H1 (cell line): Measurements from ENCODE around the gene NOB1. TPM values are rescaled to one million over a fixed set of nuclear protein-coding genes. Genes with fewer than 3 reads are reported as not detected.

Experiments
- CTCF ChIA-PET: fragments of 300-600 bp; sonication (Branson Sonifier 250); formaldehyde crosslinking; loops from one replicate; lab custom pipeline; 2021; ENCODE audit not compliant: partially characterized antibody; lab: Charles Lee
- POLR2A ChIA-PET: fragments of 300-600 bp; sonication (Branson Sonifier 250); formaldehyde crosslinking; loops from one replicate; lab custom pipeline; 2021; ENCODE audit warnings: inconsistent platforms; ENCODE audit not compliant: partially characterized antibody; lab: Charles Lee
- DNase-seq, 2 experiments: peaks; one replicate each; pipeline versions ENCODE4 v3.0.0 to v3.0.0-alpha.2; 2010 to 2022; ENCODE audit warnings: low spot score in 2 of 2, low read depth in 1 of 2, mixed read lengths in 1 of 2
- FAIRE-seq: peaks from 2 replicates; lab custom pipeline; 2011; peaks lifted over from hg19 to GRCh38; lab: Jason Lieb, UNC
- H2AFZ ChIP-seq: 2 replicates; pipeline ENCODE4 v1.8.1; 2012; ENCODE audit warnings: low read length, inconsistent platforms
- H2AK5ac ChIP-seq: 2 replicates; pipeline ENCODE4 v1.6.1; 2013; ENCODE audit warnings: low read depth, low read length
- H2BK120ac ChIP-seq: replicated peaks from 2 replicates; pipeline ENCODE3; 2013; ENCODE audit warnings: low read depth, low read length, inconsistent platforms
- H2BK12ac ChIP-seq: 2 replicates; pipeline ENCODE4 v1.6.1; 2013; ENCODE audit warnings: low read depth, low read length
- H2BK15ac ChIP-seq: 2 replicates; pipeline ENCODE4 v1.6.1; 2013; ENCODE audit warnings: low read length
- H2BK20ac ChIP-seq: 2 replicates; pipeline ENCODE4 v1.6.1; 2013; ENCODE audit warnings: low read length
- H2BK5ac ChIP-seq: 2 replicates; pipeline ENCODE4 v1.6.1; 2013; ENCODE audit warnings: low read depth, low read length
- H3K14ac ChIP-seq: 2 replicates; pipeline ENCODE4 v1.6.1; 2013; ENCODE audit warnings: inconsistent platforms; ENCODE audit not compliant: insufficient read length
- H3K18ac ChIP-seq: 2 replicates; pipeline ENCODE4 v1.6.1; 2013; ENCODE audit warnings: low read length; ENCODE audit errors: extremely low read depth
- H3K23ac ChIP-seq: 2 replicates; pipeline ENCODE4 v1.6.1; 2013; ENCODE audit warnings: inconsistent platforms; ENCODE audit not compliant: insufficient read length
- H3K23me2 ChIP-seq: 2 replicates; pipeline ENCODE4 v1.6.1; 2013; ENCODE audit warnings: low read depth, low read length
- H3K27ac ChIP-seq: 2 replicates; pipeline ENCODE4 v1.6.1; 2011; ENCODE audit warnings: low read depth, low read length, inconsistent platforms
- H3K27me3 ChIP-seq, 4 experiments: replicated peaks in 1 of 4; 1 replicate in 1 of 4; 2 replicates in 3 of 4; pipeline versions ENCODE4 v1.6.1 to v1.8.1; 2011 to 2013; ENCODE audit warnings: low read length in 3 of 4, mild to moderate bottlenecking in 3 of 4, inconsistent platforms in 2 of 4, mixed read lengths in 2 of 4, moderate library complexity in 1 of 4; ENCODE audit not compliant: control insufficient read depth in 3 of 4, insufficient read depth in 3 of 4; ENCODE audit errors: extremely low read depth in 1 of 4
- H3K36me3 ChIP-seq, 4 experiments: 2 replicates each; pipeline versions ENCODE4 v1.6.1 to v1.8.1; 2011 to 2013; ENCODE audit warnings: mild to moderate bottlenecking in 4 of 4, low read length in 3 of 4, moderate library complexity in 2 of 4, control low read depth in 1 of 4, inconsistent platforms in 1 of 4; ENCODE audit not compliant: insufficient read depth in 4 of 4, control insufficient read depth in 2 of 4
- H3K4ac ChIP-seq: replicated peaks from 2 replicates; pipeline ENCODE3; 2013; ENCODE audit warnings: low read length, low read depth, mixed read lengths, inconsistent platforms; ENCODE audit not compliant: insufficient read length
- H3K4me1 ChIP-seq, 4 experiments: replicated peaks in 1 of 4; 1 replicate in 1 of 4; 2 replicates in 3 of 4; pipeline versions ENCODE4 v1.6.1 to v1.8.1; 2011 to 2013; ENCODE audit warnings: low read length in 3 of 4, inconsistent platforms in 2 of 4, mixed read lengths in 1 of 4; ENCODE audit not compliant: insufficient read depth in 4 of 4, control insufficient read depth in 3 of 4
- H3K4me2 ChIP-seq, 2 experiments: 2 replicates each; pipeline versions ENCODE4 v1.6.1 to v1.8.1; 2011 to 2013; ENCODE audit warnings: low read depth in 2 of 2, low read length in 2 of 2, control low read depth in 1 of 2, inconsistent platforms in 1 of 2, mild to moderate bottlenecking in 1 of 2; ENCODE audit not compliant: insufficient read depth in 1 of 2
- H3K4me3 ChIP-seq, 4 experiments: fragments of 200-600, 300-600 bp in 1 of 4; sonication (generic), shearing (Covaris generic), sonication (Bioruptor Twin) in 1 of 4; 2 replicates each; pipeline versions ENCODE4 v1.5.1 to v1.8.1; 2011 to 2016; ENCODE audit warnings: low read length in 4 of 4, low read depth in 3 of 4, control low read depth in 2 of 4, inconsistent platforms in 2 of 4, mild to moderate bottlenecking in 2 of 4, mixed read lengths in 1 of 4, moderate library complexity in 1 of 4; ENCODE audit not compliant: insufficient read depth in 2 of 4; ENCODE audit errors: extremely low read depth in 1 of 4
- H3K56ac ChIP-seq: replicated peaks from 2 replicates; pipeline ENCODE3; 2013; ENCODE audit warnings: low read depth, mild to moderate bottlenecking, mixed read lengths, low read length, inconsistent platforms; ENCODE audit not compliant: insufficient read length
- H3K79me1 ChIP-seq: 2 replicates; pipeline ENCODE4 v1.6.1; 2013; ENCODE audit warnings: low read depth, low read length, control low read depth
- H3K79me2 ChIP-seq, 2 experiments: 2 replicates each; pipeline versions ENCODE4 v1.6.1 to v1.8.1; 2012 to 2013; ENCODE audit warnings: low read length in 2 of 2, mild to moderate bottlenecking in 2 of 2, inconsistent platforms in 1 of 2; ENCODE audit not compliant: insufficient read depth in 2 of 2, control insufficient read depth in 1 of 2
- H3K9ac ChIP-seq, 4 experiments: replicated peaks in 1 of 4; 1 replicate in 1 of 4; 2 replicates in 3 of 4; pipeline versions ENCODE4 v1.6.1 to v1.8.1; 2011 to 2013; ENCODE audit warnings: low read depth in 3 of 4, low read length in 3 of 4, control low read depth in 2 of 4, mild to moderate bottlenecking in 2 of 4, moderate library complexity in 2 of 4, inconsistent platforms in 1 of 4; ENCODE audit errors: extremely low read depth in 1 of 4
- H3K9me3 ChIP-seq, 2 experiments: 2 replicates each; pipeline versions ENCODE4 v1.6.1 to v1.8.1; 2012 to 2013; ENCODE audit warnings: mild to moderate bottlenecking in 2 of 2, moderate library complexity in 2 of 2, control low read depth in 1 of 2, inconsistent platforms in 1 of 2, low read depth in 1 of 2, low read length in 1 of 2, mixed read lengths in 1 of 2; ENCODE audit not compliant: insufficient read depth in 2 of 2
- H4K20me1 ChIP-seq, 2 experiments: replicated peaks in 1 of 2; 2 replicates each; pipeline versions ENCODE3 to v1.8.1; 2011 to 2013; ENCODE audit warnings: inconsistent platforms in 2 of 2, low read length in 2 of 2, mild to moderate bottlenecking in 1 of 2; ENCODE audit not compliant: insufficient read depth in 2 of 2, control insufficient read depth in 1 of 2
- H4K5ac ChIP-seq: 2 replicates; pipeline ENCODE4 v1.6.1; 2013; ENCODE audit warnings: low read length, low read depth, mixed read lengths, inconsistent platforms; ENCODE audit not compliant: insufficient read length
- H4K8ac ChIP-seq: 2 replicates; pipeline ENCODE4 v1.8.0; 2013; ENCODE audit warnings: mild to moderate bottlenecking, moderate library complexity, low read length, inconsistent platforms; ENCODE audit not compliant: insufficient read depth; ENCODE audit errors: extremely low read depth
- H4K91ac ChIP-seq: replicated peaks from 2 replicates; pipeline ENCODE3; 2013; ENCODE audit warnings: low read length, mixed read lengths, inconsistent platforms; ENCODE audit not compliant: insufficient read length
- ASH2L ChIP-seq: fragments of 200-600, 300-600 bp; sonication (generic); IDR thresholded peaks from one replicate; pipeline ENCODE4 v1.7.1; 2017; ENCODE audit warnings: low read length
- CBX8 ChIP-seq: fragments of 300-800, 300-1000 bp; sonication (generic); IDR thresholded peaks from 2 replicates; pipeline ENCODE4 v1.7.1; 2016; ENCODE audit warnings: low read depth, low read length, borderline replicate concordance
- CEBPB ChIP-seq: IDR thresholded peaks from 2 replicates; pipeline ENCODE4 v1.6.1; 2012; ENCODE audit warnings: low read depth, low read length
- CHD2 ChIP-seq: IDR thresholded peaks from 2 replicates; pipeline ENCODE4 v1.6.1; 2012; ENCODE audit warnings: low read length, improper control_type of control experiment
- FOSL1 ChIP-seq: IDR thresholded peaks from 2 replicates; pipeline ENCODE4 v1.6.1; 2011; ENCODE audit warnings: mild to moderate bottlenecking, low read depth, low read length, moderate library complexity; ENCODE audit not compliant: insufficient read depth
- GABPA ChIP-seq: IDR thresholded peaks from 2 replicates; pipeline ENCODE4 v1.6.1; 2011; ENCODE audit warnings: mild to moderate bottlenecking, low read length, moderate library complexity, borderline replicate concordance; ENCODE audit not compliant: insufficient read depth
- HDAC2 ChIP-seq, 2 experiments: fragments of 300-600 bp in 1 of 2; sonication (generic) in 1 of 2; IDR thresholded peaks; 2 replicates each; pipeline ENCODE4 v1.6.1; 2011 to 2012; ENCODE audit warnings: low read depth in 2 of 2, low read length in 2 of 2, mild to moderate bottlenecking in 2 of 2, moderate library complexity in 2 of 2, borderline replicate concordance in 1 of 2, inconsistent platforms in 1 of 2
- HDAC6 ChIP-seq: IDR thresholded peaks from one replicate; pipeline ENCODE4 v1.7.1; 2012; ENCODE audit warnings: low read depth, mild to moderate bottlenecking, inconsistent platforms, low read length, moderate library complexity
- JUND ChIP-seq: IDR thresholded peaks from 2 replicates; pipeline ENCODE4 v1.6.1; 2011; ENCODE audit warnings: mild to moderate bottlenecking, improper control_type of control experiment, low read length
- NRF1 ChIP-seq: IDR thresholded peaks from 2 replicates; pipeline ENCODE4 v1.6.1; 2011; ENCODE audit warnings: mild to moderate bottlenecking, low read depth, low read length, improper control_type of control experiment
- PHF8 ChIP-seq: fragments of 200-600 bp; sonication (generic); conservative IDR thresholded peaks from 2 replicates; pipeline ENCODE4 v1.7.1; 2012; ENCODE audit warnings: low read depth, mild to moderate bottlenecking, inconsistent platforms, low read length, moderate library complexity
- POU5F1 ChIP-seq: IDR thresholded peaks from 2 replicates; pipeline ENCODE4 v1.6.1; 2011; ENCODE audit warnings: low read depth, mild to moderate bottlenecking, low read length, moderate library complexity
- RNF2 ChIP-seq: fragments of 200-900, 300-1000 bp; sonication (generic); IDR thresholded peaks from 2 replicates; pipeline ENCODE4 v1.7.1; 2016; ENCODE audit warnings: borderline replicate concordance, low read depth, mild to moderate bottlenecking, antibody characterized with exemption, low read length; ENCODE audit not compliant: poor library complexity, severe bottlenecking; ENCODE audit errors: missing control alignments
- SIRT6 ChIP-seq: IDR thresholded peaks from one replicate; pipeline ENCODE4 v1.7.1; 2012; ENCODE audit warnings: low read length, inconsistent platforms
- SP1 ChIP-seq: IDR thresholded peaks from 2 replicates; pipeline ENCODE4 v1.6.1; 2011; ENCODE audit warnings: low read depth, low read length
- ZNF274 ChIP-seq: IDR thresholded peaks from 2 replicates; pipeline ENCODE4 v1.7.0; 2012; ENCODE audit warnings: low read length, borderline replicate concordance; ENCODE audit errors: extremely low read depth
- polyA plus RNA-seq, 7 experiments: library from polyadenylated mRNA; depleted of rRNA in 3 of 7; stranded (reverse) in 5 of 7; unstranded in 2 of 7; fragments of >200 nt in 5 of 7; fragments of 200-250 nt in 2 of 7; gene quantifications; 1 replicate in 5 of 7; 2 replicates in 1 of 7; 4 replicates in 1 of 7; pipeline versions ENCODE4 v1.2.1 to v1.2.3, GENCODE V29; 2011 to 2013; ENCODE audit warnings: missing spikeins in 2 of 7, mixed read lengths in 2 of 7
- total RNA-seq: library from RNA; stranded (reverse); fragmentation: NEBNext Ultra II Directional; extraction: Animal tissue kit (Norgen Biotek cat#: 25700); gene quantifications from 2 replicates; pipeline ENCODE4 v1.2.1, GENCODE V29; 2021

Gene NOB1
- total and polyA plus RNA-seq, 2 of the 8 experiments (the other 6 are each of a cell fraction or from before 2014, with no cell fraction given) = 88.2 to 108 TPM

DNA sequence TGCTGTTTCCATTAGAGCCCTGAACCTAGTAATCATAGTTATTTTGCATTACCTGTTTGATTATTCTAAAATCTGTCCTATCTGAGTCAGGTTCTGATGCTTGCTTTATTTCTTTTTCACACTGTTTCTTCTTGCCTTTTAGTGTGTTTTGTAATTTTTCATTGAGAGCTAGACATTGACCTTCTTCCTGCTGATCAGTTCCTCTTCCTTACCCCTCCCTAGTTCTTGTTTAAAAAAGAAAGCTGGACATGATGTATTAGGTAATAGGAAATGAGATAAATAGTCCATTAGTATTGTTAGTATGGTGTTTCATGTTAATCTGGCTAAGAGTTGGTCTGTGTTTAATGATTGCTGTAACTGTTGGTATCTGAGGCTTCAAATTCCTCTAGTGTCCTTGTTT, 20.8 kb upstream of the NOB1 start:
- Histone ChIP-seq H3K4me1 (no peaks in the 10 kb centered on the region), H4K5ac (no peak overlapping the region), H2AK5ac (no peak overlapping the region), H2BK15ac (no peak overlapping the region), H3K56ac (no peak overlapping the region), H3K23ac (no peak overlapping the region), H3K23me2 (no peaks in the 10 kb centered on the region), H3K14ac (no peak overlapping the region), H4K91ac (no peak overlapping the region), H4K8ac (no peak overlapping the region), H2BK12ac (no peak overlapping the region), H3K36me3 (no peaks in the 10 kb centered on the region; a peak in 1 of 8 replicates), H3K4ac (no peak overlapping the region), H4K20me1 (peaks cover 0 to 5% of the 10 kb centered on the region in 2 experiments), H2BK5ac (no peak overlapping the region), H3K79me1 (peaks cover 3% of the 10 kb centered on the region), H3K9me3 (0 out of 4 replicates have a peak, but pooled peaks cover 0 to 8% of the 10 kb centered on the region in 2 experiments), H2BK20ac (no peak overlapping the region), H3K79me2 (peaks cover 0 to 42% of the 10 kb centered on the region in 2 experiments; a peak in 2 of 4 replicates), H3K4me3 (no peak overlapping the region), H3K4me2 (no peak overlapping the region), H3K18ac (no peak overlapping the region), H2BK120ac (no peak overlapping the region), H3K27ac (no peak overlapping the region), H3K27me3 (no peaks in the 10 kb centered on the region), H3K9ac (no peak overlapping the region), H2AFZ (no peak overlapping the region)
- CTCF ChIA-PET = interaction anchor here (1.6 kb wide), 1 partner anchor 21 kb away, joined by 6 read pairs; the partner anchor contains the start of gene NOB1
- FAIRE-seq = no peak
- no peak for DNase-seq
- POLR2A ChIA-PET = interaction anchor here (1.0 kb wide), 1 partner anchor 13 kb away, joined by 3 read pairs; the partner anchor contains the start of gene WWP2
- TF ChIP-seq ASH2L (no peak), CHD2 (no peak), PHF8 (no peak), FOSL1 (no peak), SIRT6 (no peak), SP1 (no peak), HDAC6 (no peak), NRF1 (no peak), RNF2 (no peak), CEBPB (no peak), JUND (no peak), HDAC2 (IDR thresholded peaks at IDR 0.05; ENCODE audit: borderline replicate concordance in 1 of 2, low read depth in 2 of 2, low read length in 2 of 2) (no peak), ZNF274 (no peak), GABPA (no peak), CBX8 (no peak), POU5F1 (no peak)
